Ovary (tissue), 9 donors: Measurements from ENCODE around the gene PRR5. TPM values are rescaled to one million over a fixed set of nuclear protein-coding genes. Genes with fewer than 3 reads are reported as not detected.

Source experiments
- DNase-seq, 5 donors: peaks; one replicate each; pipeline ENCODE4 v3.0.0-alpha.2; 2019 to 2020
- H3K27ac ChIP-seq, 2 donors: fragments of 200-600 bp; one replicate each; pipeline versions ENCODE4 v1.5.1 to v1.8.0; 2019 to 2022
- H3K27me3 ChIP-seq: fragments of 200-600 bp; one replicate; pipeline ENCODE4 v1.8.0; 2022
- H3K36me3 ChIP-seq: fragments of 200-600 bp; sonication (generic); one replicate; pipeline ENCODE4 v1.5.1; 2019
- H3K4me1 ChIP-seq: one replicate; pipeline ENCODE4 v1.8.1; 2013; ENCODE audit warnings: mild to moderate bottlenecking, moderate library complexity; ENCODE audit not compliant: insufficient read depth
- H3K4me3 ChIP-seq: fragments of 200-600 bp; sonication (generic); one replicate; pipeline ENCODE4 v1.5.1; 2017
- H3K9me3 ChIP-seq, 2 donors: fragments of 200-600 bp in 1 of 2; sonication (generic) in 1 of 2; one replicate each; pipeline versions ENCODE4 v1.5.1 to v1.8.1; 2013 to 2019; ENCODE audit warnings: mild to moderate bottlenecking in 1 of 2, moderate library complexity in 1 of 2
- CTCF ChIP-seq, 3 donors: fragments of 450-650 bp in 2 of 3; fragments of 200-600 bp in 1 of 3; IDR thresholded peaks; one replicate each; pipeline versions ENCODE4 v1.5.1 to v1.8.0; 2016 to 2022; ENCODE audit warnings: antibody characterized with exemption in 3 of 3, mild to moderate bottlenecking in 1 of 3
- EP300 ChIP-seq: sonication (generic); formaldehyde crosslinking; IDR thresholded peaks from one replicate; pipeline ENCODE4 v1.6.1; 2017; ENCODE audit warnings: antibody characterized with exemption
- POLR2A ChIP-seq: fragments of 450-650 bp; IDR thresholded peaks from one replicate; pipeline ENCODE4 v1.6.1; 2017; ENCODE audit warnings: antibody characterized with exemption, mild to moderate bottlenecking, moderate library complexity
- WGBS, 3 donors: extraction: QIAGEN DNeasy Blood & Tissue Kit in 1 of 3; methylation state at CpG; one replicate each; pipeline versions ENCODE4 v1.1.5 to v1.1.7; 2013 to 2017; 5-methylcytosine and 5-hydroxymethylcytosine counted together
- intact Hi-C, 4 donors: fragments of 100-400 bp; cut with DNase I; formaldehyde crosslinking; loops; one replicate each; pipeline versions ENCODE4 v1.11.0 to v1.15.1; 2022 to 2023
- polyA plus RNA-seq, 2 donors: library from polyadenylated mRNA; stranded (reverse); fragments of 200-250 nt in 1 of 2; fragments of 350-450 nt in 1 of 2; fragmentation: Illumina TruSeq in 1 of 2; extraction: RNeasy Lipid Tissue Mini Kit (QIAGEN cat#74804) in 1 of 2; gene quantifications; one replicate each; pipeline ENCODE4 v1.2.3, GENCODE V29; 2013 to 2014
- total RNA-seq, 7 donors: library from RNA; depleted of rRNA in 2 of 7; stranded (reverse); fragments of >200 nt in 2 of 7; fragmentation: NEBNext Ultra II Directional in 3 of 7; extraction: Animal tissue kit (Norgen Biotek cat#: 25700) in 3 of 7; gene quantifications; one replicate each; pipeline versions ENCODE4 v1.1.0 to v1.2.4, GENCODE V29; 2016 to 2023
- donor health status: DM: no; HTN: no; CAD: no; lungs with moderate emphysema.
- donor health status: DM: no; HTN: no; CAD: no.
- donor health status: Bipolar disorder and iron deficiency.
- donor health status: DM: yes; HTN: yes; CAD: no.
- donor health status: DM: no; HTN: no; CAD: no.
- donor health status: DM: yes; HTN: yes; CAD: no.

PRR5 gene
- total and polyA plus RNA-seq, 9 donors, result 4.0 to 21.1 (median 16.8) TPM

GRCh38 chr22:44765571-44766285 lies 63.7 kb downstream of the PRR5 start:
- H3K4me1 ChIP-seq, result no peaks in the 10 kb centered on the region
- no peak overlapping the region for H3K4me3 ChIP-seq
- WGBS, 3 donors, result 69 to 78% (median 72%) methylated on average over 22 to 23 of the region's 23 CpGs
- H3K27me3 ChIP-seq, result no peaks in the 10 kb centered on the region
- DNase-seq, result no peak
- no peak overlapping the region for H3K27ac ChIP-seq
- intact Hi-C loops, result no loop called here
- no peaks in the 10 kb centered on the region for H3K9me3 ChIP-seq
- no peak for TF ChIP-seq CTCF (IDR thresholded peaks at IDR 0.05)
- TF ChIP-seq EP300, result no peak
- no peak for TF ChIP-seq POLR2A
- no peaks in the 10 kb centered on the region for H3K36me3 ChIP-seq

- no peaks in the 10 kb centered on the region for H3K27me3 ChIP-seq
- intact Hi-C loops, result no loop called here
- DNase-seq, result no peak
- no peaks in the 10 kb centered on the region for H3K4me1 ChIP-seq
- 94 to 96% (median 95%) methylated on average over 1 of the region's 1 CpG for WGBS, 3 donors
- no peaks in the 10 kb centered on the region for H3K9me3 ChIP-seq
- no peak overlapping the region for H3K27ac ChIP-seq
- H3K4me3 ChIP-seq, result no peak overlapping the region
- TF ChIP-seq CTCF (IDR thresholded peaks at IDR 0.05) (no peak), EP300 (no peak), POLR2A (no peak)
- H3K36me3 ChIP-seq, result no peaks in the 10 kb centered on the region
Observed at GRCh38 chr22:44773082-44773481, 71.1 kb downstream of the PRR5 start.

- Histone ChIP-seq H3K4me3 (no peak overlapping the region), H3K9me3 (no peaks in the 10 kb centered on the region), H3K27me3 (no peaks in the 10 kb centered on the region), H3K36me3 (no peaks in the 10 kb centered on the region), H3K27ac (no peak overlapping the region), H3K4me1 (no peaks in the 10 kb centered on the region)
- WGBS, 3 donors, result 89 to 95% (median 93%) methylated on average over 5 of the region's 5 CpGs
- intact Hi-C loops, result no loop called here
- no peak for DNase-seq
- TF ChIP-seq EP300, result no peak
- TF ChIP-seq POLR2A, result no peak
- no peak for TF ChIP-seq CTCF (IDR thresholded peaks at IDR 0.05)
Observed at GRCh38 chr22:44775862-44776261, 73.9 kb downstream of the PRR5 start.

- Histone ChIP-seq H3K4me3 (no peak overlapping the region), H3K36me3 (no peaks in the 10 kb centered on the region), H3K27ac (no peak overlapping the region), H3K27me3 (no peaks in the 10 kb centered on the region), H3K4me1 (no peaks in the 10 kb centered on the region), H3K9me3 (no peaks in the 10 kb centered on the region)
- WGBS, 3 donors, result 65 to 71% (median 66%) methylated on average over 16 of the region's 16 CpGs
- DNase-seq, result no peak
- TF ChIP-seq POLR2A, result no peak
- TF ChIP-seq EP300, result no peak
- TF ChIP-seq CTCF (IDR thresholded peaks at IDR 0.05), result no peak
- intact Hi-C loops, result no loop called here
Observed at GRCh38 chr22:44776605-44777363, 74.8 kb downstream of the PRR5 start.
